DMS153 treated with DMSO at 0.1 percent for 48 hours (cell line): ENCODE results near the gene CIB4.

Experiments used
- DNase-seq: peaks from one replicate; lab custom pipeline; 2025; ENCODE audit not compliant: unreplicated experiment; lab: John Stamatoyannopoulos, UW

CIB4 gene

GRCh38 chr2:26584191-26584590 lies 57.0 kb downstream of the CIB4 start:
- no peak for DNase-seq

GRCh38 chr2:26583381-26583911 lies 57.7 kb downstream of the CIB4 start:
- no peak for DNase-seq

DNA sequence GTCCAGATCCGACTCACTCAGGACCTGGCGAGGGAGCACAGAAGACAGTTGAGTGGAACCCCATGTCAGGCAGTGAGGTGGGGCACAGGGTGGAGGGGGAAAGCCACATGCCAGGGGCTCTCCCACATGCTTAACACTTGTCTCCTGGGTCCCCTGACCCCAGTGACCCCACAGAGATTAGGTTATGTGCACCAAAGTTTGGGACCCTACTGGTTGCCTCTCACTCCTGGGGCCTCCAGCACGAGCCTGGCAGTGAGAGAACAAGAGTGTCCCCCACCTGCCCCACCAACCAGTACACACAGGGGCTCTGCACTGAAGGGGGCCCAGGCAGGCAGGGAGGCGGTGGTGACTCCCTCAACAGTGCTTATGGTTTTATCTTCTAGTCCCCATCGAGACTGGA lies 58.3 kb downstream of the CIB4 start:
- no peak for DNase-seq

DNA sequence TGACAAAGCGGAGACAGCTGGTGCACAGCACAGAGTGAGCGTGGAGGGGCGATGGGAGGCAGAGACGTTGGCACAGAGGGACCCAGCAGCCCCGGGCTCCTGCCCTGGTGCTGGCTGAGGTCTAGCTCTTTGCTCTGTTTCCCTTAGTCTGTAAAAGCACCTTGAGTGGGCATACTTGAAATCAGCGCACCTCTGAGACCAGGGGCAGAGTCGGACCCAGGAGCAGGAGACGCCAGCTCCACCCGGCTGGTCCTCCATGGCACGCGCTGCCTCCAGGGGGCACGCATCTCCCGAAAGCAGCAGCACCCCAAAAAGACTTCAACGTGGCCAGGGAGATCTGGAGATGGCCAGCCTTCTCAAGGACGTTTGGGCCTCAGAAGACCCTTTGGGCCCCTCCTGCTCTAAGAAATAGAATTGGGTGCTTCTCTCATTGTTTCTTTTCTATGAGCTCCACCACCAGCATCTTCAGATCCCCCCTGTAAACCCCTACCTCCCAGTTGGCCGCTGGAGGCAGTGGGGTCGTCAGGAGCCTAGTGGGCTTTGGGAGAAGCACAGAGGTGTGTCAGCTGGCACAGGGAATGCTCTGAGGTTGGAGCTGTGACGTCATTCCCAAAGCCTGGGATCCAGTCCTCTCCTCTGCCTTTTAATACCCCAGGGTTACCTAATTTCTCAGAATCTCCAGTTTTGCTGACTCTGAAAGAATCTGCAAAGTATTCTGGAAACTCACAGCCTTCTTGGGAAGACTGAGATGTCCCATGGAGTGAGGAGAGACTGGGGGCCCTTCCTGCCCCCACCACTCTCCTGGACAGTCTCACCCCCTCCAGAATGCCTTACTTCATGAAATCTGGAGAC lies 58.9 kb downstream of the CIB4 start:
- DNase-seq, result no peak

- no peak for DNase-seq
Observed at GRCh38 chr2:26581266-26581990, 59.7 kb downstream of the CIB4 start.

GRCh38 chr2:26580751-26581150 lies 60.4 kb downstream of the CIB4 start:
- no peak for DNase-seq

- no peak for DNase-seq
Observed at GRCh38 chr2:26580151-26580550, 61.0 kb downstream of the CIB4 start.

- DNase-seq, result no peak
Observed at GRCh38 chr2:26579723-26580040, 61.5 kb downstream of the CIB4 start.

GRCh38 chr2:26579025-26579722 lies 62.0 kb downstream of the CIB4 start:
- DNase-seq, result no peak

DNA sequence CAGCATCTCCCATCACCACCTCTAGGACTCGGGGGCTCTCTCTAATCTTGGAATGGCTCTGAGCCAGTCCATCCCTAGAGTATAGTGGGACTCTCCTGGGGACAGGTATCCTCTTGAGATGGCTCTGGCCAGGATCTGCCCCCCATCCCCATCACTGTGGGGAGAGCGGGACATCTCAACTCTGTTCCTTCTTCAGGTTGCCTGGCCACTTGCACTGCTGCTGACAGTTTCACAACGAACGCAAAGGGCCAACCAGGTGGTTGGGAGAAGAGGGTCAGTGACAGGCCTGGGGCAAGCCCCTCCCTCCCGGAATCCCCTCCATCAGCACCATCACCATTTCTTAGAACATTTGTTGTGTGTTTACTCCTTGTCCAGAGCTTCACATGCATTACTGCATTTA lies 62.6 kb downstream of the CIB4 start:
- DNase-seq, result no peak

GRCh38 chr2:26578113-26578458 lies 63.1 kb downstream of the CIB4 start:
- DNase-seq, result no peak

GRCh38 chr2:26577442-26578112 lies 63.6 kb downstream of the CIB4 start:
- DNase-seq, result peak; percentile 24

- peak; percentile 20 for DNase-seq
Observed at GRCh38 chr2:26576565-26577441, 64.4 kb downstream of the CIB4 start.

- DNase-seq, result no peak
Observed at GRCh38 chr2:26575836-26576564, 65.2 kb downstream of the CIB4 start.

DNA sequence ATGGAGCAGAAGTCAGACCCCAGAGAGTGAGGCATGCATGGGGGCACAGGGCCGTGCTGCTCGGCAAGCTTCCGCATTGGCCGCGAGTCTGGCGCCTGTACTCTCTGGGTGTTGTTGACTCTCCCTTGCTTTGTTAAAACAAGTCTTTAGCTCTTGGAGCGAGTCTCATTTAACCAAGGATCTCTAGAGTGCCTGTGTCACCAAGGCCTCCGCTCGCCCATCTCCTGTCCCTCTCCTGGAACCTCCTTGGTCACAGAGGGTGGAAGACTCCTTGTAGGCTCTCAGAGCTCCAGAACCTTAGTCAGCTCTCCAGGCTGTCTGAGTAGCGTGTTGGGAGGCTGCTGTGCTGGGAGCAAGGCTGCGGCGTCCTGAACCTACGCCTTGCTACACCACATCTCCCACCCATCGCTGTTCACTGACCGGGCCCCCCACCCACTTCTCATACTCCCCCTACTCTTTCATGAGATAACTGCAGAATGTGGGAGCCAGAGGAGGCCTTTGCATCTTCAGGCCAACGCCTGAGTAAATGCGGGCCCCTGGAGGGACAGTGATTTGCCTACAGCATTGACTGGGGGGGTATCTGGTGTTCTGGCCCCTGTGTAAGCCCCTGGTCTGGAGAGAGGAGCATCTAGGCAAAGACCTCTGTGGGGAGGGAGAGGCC lies 66.1 kb downstream of the CIB4 start:
- DNase-seq, result no peak

DNA sequence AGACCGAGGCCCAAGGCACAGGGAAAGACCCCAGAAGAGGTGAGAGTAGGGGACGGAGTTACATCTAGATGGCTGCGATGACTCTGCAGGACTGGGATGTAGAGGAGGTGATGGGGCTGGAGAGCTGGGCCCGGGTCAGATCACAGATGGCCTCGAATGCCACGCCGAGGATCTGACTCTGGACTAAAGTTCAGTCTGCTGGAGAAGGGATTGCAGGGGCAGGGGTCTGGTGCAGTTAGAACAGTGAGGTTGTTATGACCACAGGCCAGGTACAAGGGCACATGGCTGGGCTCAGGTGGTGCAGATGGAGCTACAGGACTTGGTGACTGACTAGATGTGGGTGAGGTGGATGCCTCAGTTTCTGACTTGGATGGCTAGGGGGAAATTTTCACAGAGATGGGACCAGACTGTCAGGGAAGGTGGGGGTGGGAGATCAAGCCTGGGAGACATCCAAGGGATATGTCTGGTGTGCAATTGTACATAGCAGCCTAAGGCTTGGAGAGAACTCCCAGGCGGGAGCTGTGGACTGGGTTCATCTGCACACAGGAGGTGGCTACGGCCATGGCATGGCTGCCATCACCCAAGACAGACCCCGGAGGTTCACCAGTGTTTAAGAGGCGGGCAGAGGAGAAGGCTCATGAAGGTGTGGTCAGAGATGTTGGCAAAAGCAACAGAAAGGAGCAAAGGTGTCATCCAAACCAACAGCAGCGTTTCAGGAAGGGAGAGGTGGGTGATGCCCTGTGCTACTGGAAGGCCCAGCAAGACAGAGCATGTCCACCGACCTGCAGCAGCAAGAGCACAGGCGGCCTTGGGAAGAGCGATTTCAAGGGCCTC lies 66.9 kb downstream of the CIB4 start:
- DNase-seq, result no peak

- no peak for DNase-seq
Observed at GRCh38 chr2:26573241-26573925, 67.8 kb downstream of the CIB4 start.

GRCh38 chr2:26572591-26572990 lies 68.6 kb downstream of the CIB4 start:
- DNase-seq, result no peak
